LNCAP (cell line): ENCODE results near the gene FBLN7.

Source experiments
- TF ChIP-seq, protein P1 (sequence below): fragments of 450-650 bp; IDR thresholded peaks from 2 replicates; pipeline ENCODE4 v1.5.1; 2017; ENCODE audit warnings: mild to moderate bottlenecking

The FBLN7 gene

GRCh38 chr2:112151701-112152440 is 13.7 kb downstream of the FBLN7 start:
- TF ChIP-seq, protein P1, sequence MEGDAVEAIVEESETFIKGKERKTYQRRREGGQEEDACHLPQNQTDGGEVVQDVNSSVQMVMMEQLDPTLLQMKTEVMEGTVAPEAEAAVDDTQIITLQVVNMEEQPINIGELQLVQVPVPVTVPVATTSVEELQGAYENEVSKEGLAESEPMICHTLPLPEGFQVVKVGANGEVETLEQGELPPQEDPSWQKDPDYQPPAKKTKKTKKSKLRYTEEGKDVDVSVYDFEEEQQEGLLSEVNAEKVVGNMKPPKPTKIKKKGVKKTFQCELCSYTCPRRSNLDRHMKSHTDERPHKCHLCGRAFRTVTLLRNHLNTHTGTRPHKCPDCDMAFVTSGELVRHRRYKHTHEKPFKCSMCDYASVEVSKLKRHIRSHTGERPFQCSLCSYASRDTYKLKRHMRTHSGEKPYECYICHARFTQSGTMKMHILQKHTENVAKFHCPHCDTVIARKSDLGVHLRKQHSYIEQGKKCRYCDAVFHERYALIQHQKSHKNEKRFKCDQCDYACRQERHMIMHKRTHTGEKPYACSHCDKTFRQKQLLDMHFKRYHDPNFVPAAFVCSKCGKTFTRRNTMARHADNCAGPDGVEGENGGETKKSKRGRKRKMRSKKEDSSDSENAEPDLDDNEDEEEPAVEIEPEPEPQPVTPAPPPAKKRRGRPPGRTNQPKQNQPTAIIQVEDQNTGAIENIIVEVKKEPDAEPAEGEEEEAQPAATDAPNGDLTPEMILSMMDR = no peak

GRCh38 chr2:112152476-112153178 is 14.4 kb downstream of the FBLN7 start:
- TF ChIP-seq, protein P1 = no peak

GRCh38 chr2:112153179-112153490 is 14.9 kb downstream of the FBLN7 start:
- TF ChIP-seq, protein P1 = no peak

DNA sequence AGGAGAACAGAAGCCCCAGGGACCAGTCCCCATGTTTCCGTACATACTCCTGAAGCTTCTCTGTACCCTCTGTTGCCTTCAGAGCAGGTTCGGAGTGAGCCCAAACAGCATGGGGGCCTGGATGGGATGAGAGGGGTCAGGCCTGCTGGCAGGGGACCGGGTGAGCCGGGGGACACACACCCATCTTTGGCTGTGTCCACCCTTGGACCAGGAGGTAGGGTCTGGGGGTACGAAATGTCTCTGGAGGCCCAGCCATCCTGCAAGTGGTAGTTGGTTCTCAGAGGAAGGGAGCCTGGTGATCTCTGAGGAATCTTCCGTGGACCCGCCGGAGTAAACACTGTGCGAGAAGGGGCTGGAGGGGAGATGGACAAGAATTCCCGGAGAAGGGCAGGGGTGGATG is 15.3 kb downstream of the FBLN7 start:
- TF ChIP-seq, protein P1 = no peak

- TF ChIP-seq, protein P1 = no peak
These were observed 16.3 kb downstream of the FBLN7 start for GRCh38 chr2:112154246-112155117.

DNA sequence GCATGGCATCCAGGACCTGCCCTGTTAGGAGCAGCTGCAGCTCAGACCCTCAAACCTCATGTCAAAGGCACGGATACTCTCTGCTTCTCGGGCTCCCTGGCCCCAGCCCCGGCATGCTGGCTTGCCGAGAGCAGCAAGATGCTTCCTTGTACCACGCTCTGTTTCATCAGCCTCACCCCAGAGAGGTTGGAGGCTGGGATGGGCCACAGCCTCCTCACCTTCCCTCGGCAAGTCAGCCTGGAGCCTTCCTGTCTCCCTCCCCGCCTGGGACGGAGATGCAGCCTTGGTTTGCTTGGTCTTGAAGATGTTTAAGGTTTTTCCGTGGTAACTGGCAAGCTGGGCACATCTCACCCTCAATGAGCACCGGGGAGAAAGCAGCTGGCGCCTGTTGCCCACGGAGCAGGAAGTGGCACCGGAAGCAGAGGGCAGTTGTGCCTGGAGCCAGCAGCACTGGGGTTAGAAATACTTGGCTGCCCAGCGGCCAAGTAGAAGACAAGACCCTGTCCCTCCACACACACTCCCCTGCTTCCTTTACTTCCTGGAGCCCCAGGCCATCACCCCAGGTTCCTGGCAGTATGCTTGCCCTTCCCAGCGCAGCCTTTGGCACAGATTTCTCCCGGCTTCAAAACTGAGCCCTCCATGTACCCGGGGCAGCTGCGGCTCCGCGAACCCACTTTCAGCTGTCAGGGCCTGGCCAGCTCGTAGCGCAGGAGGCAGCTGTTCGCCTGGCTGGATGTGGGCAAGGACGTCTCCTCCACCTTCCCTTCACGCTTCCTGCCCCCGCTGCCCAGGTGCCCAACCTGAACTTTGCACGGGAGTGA is 17.4 kb downstream of the FBLN7 start:
- TF ChIP-seq, protein P1 = no peak
